Measurements from ENCODE around the gene OR6K6.

OR6K6 gene

DNA sequence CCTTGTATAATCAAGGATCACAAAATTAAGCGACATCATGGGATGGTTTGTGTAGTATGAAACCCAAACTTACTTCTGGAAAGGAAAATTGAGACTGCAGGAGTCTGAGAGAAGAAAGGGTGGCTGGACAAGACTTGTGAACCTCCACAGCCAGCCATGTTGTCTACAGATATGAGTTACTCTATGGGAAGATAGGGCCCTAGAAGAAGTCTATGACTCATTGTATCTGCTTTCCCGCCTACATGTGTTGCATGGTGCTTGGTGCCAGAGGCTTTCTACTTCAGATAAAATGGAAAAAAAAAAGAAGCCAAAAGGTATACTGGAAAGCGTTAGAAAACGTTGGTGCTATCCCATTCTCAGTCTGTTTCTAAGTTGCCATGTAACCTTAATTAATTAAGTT, 45.2 kb downstream of the OR6K6 start:
- TF ChIP-seq CTCF (conservative IDR thresholded peaks at IDR 0.05; ENCODE audit: low read length): no peak
- DNase-seq (ENCODE audit: low read depth): no peak
- no peak overlapping the region for H3K4me3 ChIP-seq (ENCODE audit: low read length)

DNA sequence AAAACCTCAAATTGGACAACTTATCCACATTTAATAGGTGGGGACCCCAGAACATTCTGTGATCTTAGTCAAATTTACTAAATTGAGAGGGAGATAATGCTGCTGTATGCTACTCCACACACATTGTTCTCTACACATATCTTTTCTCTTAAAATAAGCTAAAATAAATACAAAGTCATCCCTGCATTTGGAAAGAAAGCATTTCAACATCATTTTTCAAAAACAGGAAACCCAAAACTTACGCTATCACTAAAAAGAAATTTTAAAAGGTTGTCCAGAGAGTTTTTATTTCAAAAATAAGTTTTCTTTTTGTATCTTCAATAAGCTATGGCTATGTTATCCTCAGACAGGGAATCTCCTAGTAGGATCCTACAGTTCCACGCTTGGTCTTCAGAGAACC, 46.0 kb downstream of the OR6K6 start:
- no peak for DNase-seq (ENCODE audit: low read depth)
- no peak for TF ChIP-seq CTCF (conservative IDR thresholded peaks at IDR 0.05; ENCODE audit: low read length)
- no peak overlapping the region for H3K4me3 ChIP-seq (ENCODE audit: low read length)

- TF ChIP-seq CTCF (conservative IDR thresholded peaks at IDR 0.05; ENCODE audit: low read length): no peak
- DNase-seq (ENCODE audit: low read depth): no peak
Measured at GRCh38 chr1:158801396-158801795, 46.9 kb downstream of the OR6K6 start.

GRCh38 chr1:158803678-158804077, 49.2 kb downstream of the OR6K6 start:
- no peak overlapping the region for H3K4me3 ChIP-seq (ENCODE audit: low read length)
- no peak for TF ChIP-seq CTCF (conservative IDR thresholded peaks at IDR 0.05; ENCODE audit: low read length)
- no peak for DNase-seq (ENCODE audit: low read depth)

More at GRCh38 chr1:158801396-158801795, 46.9 kb downstream of the OR6K6 start:
- H3K4me3 ChIP-seq (ENCODE audit: low read length): no peak overlapping the region
